ENCODE data around the gene ZNF350.

DNA sequence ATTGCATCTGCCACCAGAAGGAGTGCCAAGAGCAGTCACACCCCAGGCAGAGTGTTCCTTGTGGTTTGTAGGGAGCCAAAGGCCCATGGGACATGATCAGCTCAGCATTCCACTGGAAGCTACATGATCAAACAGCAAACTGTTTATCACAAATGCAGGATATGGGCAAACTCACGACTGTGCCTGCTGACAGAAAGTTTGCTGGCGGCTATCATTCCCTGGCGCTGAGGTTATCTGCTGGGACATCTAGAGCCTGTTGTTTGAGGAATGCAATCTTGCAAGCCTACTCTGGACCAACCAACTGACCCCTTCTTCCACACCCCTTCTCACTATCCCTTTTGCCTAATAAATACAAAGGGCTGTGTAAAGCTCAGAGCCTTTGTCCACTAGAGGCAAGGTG lies 67.0 kb downstream of the ZNF350 start:
- TF ChIP-seq, protein P1, sequence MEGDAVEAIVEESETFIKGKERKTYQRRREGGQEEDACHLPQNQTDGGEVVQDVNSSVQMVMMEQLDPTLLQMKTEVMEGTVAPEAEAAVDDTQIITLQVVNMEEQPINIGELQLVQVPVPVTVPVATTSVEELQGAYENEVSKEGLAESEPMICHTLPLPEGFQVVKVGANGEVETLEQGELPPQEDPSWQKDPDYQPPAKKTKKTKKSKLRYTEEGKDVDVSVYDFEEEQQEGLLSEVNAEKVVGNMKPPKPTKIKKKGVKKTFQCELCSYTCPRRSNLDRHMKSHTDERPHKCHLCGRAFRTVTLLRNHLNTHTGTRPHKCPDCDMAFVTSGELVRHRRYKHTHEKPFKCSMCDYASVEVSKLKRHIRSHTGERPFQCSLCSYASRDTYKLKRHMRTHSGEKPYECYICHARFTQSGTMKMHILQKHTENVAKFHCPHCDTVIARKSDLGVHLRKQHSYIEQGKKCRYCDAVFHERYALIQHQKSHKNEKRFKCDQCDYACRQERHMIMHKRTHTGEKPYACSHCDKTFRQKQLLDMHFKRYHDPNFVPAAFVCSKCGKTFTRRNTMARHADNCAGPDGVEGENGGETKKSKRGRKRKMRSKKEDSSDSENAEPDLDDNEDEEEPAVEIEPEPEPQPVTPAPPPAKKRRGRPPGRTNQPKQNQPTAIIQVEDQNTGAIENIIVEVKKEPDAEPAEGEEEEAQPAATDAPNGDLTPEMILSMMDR (IDR thresholded peaks at IDR 0.05), result no peak
- TF ChIP-seq POLR2A (IDR thresholded peaks at IDR 0.05), result no peak
